HepG2 (cell line): ENCODE results near the gene SAP25.

Experiments used
- CTCF ChIP-seq: sonication (generic); formaldehyde crosslinking; IDR thresholded peaks from 2 replicates; pipeline ENCODE4 v1.5.0; 2020; ENCODE audit warnings: mild to moderate bottlenecking, missing genetic modification reagents, moderate library complexity
- JUND ChIP-seq: sonication (generic); formaldehyde crosslinking; IDR thresholded peaks from 2 replicates; pipeline ENCODE4 v1.8.0; 2022; ENCODE audit warnings: mild to moderate bottlenecking, missing genetic modification reagents
- RAD21 ChIP-seq: fragments of 450-650 bp; formaldehyde crosslinking; IDR thresholded peaks from 2 replicates; pipeline ENCODE4 v1.5.0; 2020; ENCODE audit warnings: mild to moderate bottlenecking
- SP1 ChIP-seq, 2 experiments: fragments of 450-650 bp in 1 of 2; sonication (generic) in 1 of 2; formaldehyde crosslinking in 1 of 2; IDR thresholded peaks; 2 replicates each; pipeline versions ENCODE4 v1.4.0 to v1.6.1; 2016 to 2020; ENCODE audit warnings: missing genetic modification reagents in 1 of 2
- ZHX1 ChIP-seq: sonication (generic); formaldehyde crosslinking; IDR thresholded peaks from 2 replicates; pipeline ENCODE4 v1.8.1; 2022; ENCODE audit warnings: low read depth, mild to moderate bottlenecking, missing genetic modification reagents
- ZNF24 ChIP-seq: fragments of 450-650 bp; IDR thresholded peaks from 2 replicates; pipeline ENCODE4 v1.6.1; 2017; ENCODE audit warnings: antibody characterized with exemption, mild to moderate bottlenecking
- TF ChIP-seq, protein P1 (sequence below): sonication (generic); formaldehyde crosslinking; IDR thresholded peaks from 2 replicates; pipeline ENCODE4 v1.8.1; 2023; ENCODE audit warnings: mild to moderate bottlenecking, moderate library complexity, missing genetic modification reagents

DNA sequence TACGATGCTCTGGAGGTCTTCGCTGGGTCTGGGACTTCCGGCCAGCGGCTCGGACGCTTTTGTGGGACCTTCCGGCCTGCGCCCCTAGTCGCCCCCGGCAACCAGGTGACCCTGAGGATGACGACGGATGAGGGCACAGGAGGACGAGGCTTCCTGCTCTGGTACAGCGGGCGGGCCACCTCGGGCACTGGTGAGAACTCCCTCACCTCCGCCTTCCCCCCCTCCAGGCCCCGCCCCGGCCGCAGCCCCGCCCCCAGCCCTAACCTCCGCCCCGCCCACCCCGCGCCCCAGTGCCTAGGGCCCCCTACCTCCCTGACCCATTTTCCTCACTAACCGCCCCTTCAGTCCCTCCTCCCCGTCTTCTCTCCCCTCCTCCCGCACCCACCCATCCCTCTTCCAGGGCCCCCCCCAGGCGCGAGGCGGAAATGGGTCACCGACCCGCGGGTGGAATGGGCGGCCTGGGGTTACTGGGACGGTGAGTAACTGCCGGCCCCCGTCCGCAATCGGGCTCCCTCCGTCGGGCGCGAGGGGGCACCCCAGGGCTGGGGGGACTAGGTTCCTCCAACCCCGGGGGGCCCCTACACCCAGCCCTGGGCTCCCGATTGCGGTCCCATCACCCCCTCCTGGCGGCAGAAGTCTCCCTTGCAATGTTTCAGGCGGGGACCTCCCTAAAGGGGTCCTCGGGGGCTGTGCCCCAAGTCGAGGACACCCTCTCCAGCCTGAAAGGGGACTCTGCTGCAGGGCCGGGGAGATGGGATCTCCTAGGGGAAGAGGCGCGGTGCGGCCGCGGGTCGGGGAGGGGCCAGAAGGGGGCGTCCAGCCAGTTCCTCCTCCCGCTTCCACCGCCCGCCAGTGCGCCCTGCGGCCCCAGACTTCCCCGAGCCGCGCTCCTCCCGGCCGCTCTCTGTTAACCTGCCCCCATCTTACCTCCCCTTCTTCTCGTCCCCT, 30.6 kb upstream of the SAP25 start:
- TF ChIP-seq CTCF (CRISPR knock-in tag) (no peak), ZHX1 (CRISPR knock-in tag) (no peak), JUND (CRISPR knock-in tag) (no peak), RAD21 (CRISPR knock-in tag) (no peak), SP1 (IDR thresholded peaks at IDR 0.05) (no peak), SP1 (CRISPR knock-in tag; IDR thresholded peaks at IDR 0.05) (no peak), ZNF24 (no peak)
- TF ChIP-seq, protein P1, sequence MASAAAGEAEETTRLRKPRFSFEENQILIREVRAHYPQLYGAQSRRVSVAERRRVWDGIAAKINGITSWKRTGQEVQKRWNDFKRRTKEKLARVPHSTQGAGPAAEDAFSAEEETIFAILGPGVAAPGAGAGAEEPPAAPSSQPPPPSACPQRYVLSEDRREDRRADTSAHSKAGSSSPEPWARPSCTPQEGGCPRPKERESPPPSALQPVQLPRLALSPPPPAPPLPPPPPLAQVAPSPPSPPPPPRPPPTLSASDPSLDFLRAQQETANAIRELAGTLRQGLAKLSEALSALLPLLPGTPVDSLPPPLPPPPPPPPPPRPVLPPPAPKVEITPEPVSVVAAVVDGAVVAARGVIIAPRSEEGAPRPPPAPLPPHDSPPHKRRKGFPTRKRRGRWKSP, result no peak
